Stomach (tissue), 4 donors: ENCODE data around the gene RALGAPA2.

Experiments
- EP300 ChIP-seq: sonication (generic); formaldehyde crosslinking; IDR thresholded peaks from one replicate; pipeline ENCODE4 v1.6.1; 2017; ENCODE audit warnings: antibody characterized with exemption
- POLR2A ChIP-seq, 4 donors: fragments of 450-650 bp; IDR thresholded peaks; one replicate each; pipeline ENCODE4 v1.6.1; 2016; ENCODE audit warnings: antibody characterized with exemption in 4 of 4, control low read depth in 2 of 4, mild to moderate bottlenecking in 1 of 4, moderate library complexity in 1 of 4
- POLR2AphosphoS5 ChIP-seq, 3 donors: sonication (generic); formaldehyde crosslinking; IDR thresholded peaks; one replicate each; pipeline ENCODE4 v1.6.1; 2016; ENCODE audit warnings: antibody characterized with exemption in 3 of 3

DNA sequence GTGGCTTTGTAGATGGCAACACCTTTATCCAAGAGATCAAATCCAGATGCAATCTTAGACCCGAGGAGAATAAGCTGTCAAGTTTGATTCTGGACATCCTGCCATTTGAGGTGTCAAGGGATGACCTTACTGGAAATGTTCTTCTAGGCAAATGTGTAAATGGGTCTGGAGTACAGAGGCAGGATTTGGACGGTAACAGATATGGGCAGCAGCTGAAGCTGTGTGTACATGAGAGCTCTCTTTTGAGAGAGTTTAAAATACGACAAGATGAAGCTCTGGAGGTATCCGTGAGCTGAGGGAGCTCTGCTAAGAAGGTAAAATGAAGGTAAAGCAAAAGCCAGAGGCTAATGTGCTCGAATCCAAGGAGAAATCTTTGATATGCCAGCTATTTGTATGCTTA, 56.6 kb downstream of the RALGAPA2 start:
- no peak for TF ChIP-seq POLR2AphosphoS5 (IDR thresholded peaks at IDR 0.05)
- TF ChIP-seq EP300 = no peak
- TF ChIP-seq POLR2A (IDR thresholded peaks at IDR 0.05) = no peak
